H9 (cell line): ENCODE data around the gene MUSTN1. TPM values are rescaled to one million over a fixed set of nuclear protein-coding genes. Genes with fewer than 3 reads are reported as not detected.

Experiments
- DNase-seq: peaks from one replicate; pipeline ENCODE4 v3.0.0-alpha.2; 2017
- H2AFZ ChIP-seq: one replicate; pipeline ENCODE4 v1.6.1; 2013; ENCODE audit warnings: mild to moderate bottlenecking, low read length, control low read depth, moderate library complexity
- H2AK5ac ChIP-seq: 2 replicates; pipeline ENCODE4 v1.6.1; 2013; ENCODE audit warnings: low read length, control low read depth, mixed read lengths; ENCODE audit not compliant: insufficient read length
- H2BK120ac ChIP-seq: one replicate; pipeline ENCODE4 v1.6.1; 2013; ENCODE audit warnings: low read depth, mild to moderate bottlenecking, low read length, control low read depth, inconsistent platforms; ENCODE audit not compliant: poor library complexity, severe bottlenecking
- H2BK12ac ChIP-seq: 2 replicates; pipeline ENCODE4 v1.6.1; 2013; ENCODE audit warnings: low read length, control low read depth, mixed read lengths, low read depth; ENCODE audit not compliant: insufficient read length
- H2BK15ac ChIP-seq: 2 replicates; pipeline ENCODE4 v1.6.1; 2013; ENCODE audit warnings: low read depth, low read length, control low read depth
- H2BK20ac ChIP-seq: one replicate; pipeline ENCODE4 v1.6.1; 2013; ENCODE audit warnings: low read depth, mild to moderate bottlenecking, low read length, control low read depth, inconsistent platforms; ENCODE audit not compliant: poor library complexity, severe bottlenecking
- H2BK5ac ChIP-seq: 2 replicates; pipeline ENCODE4 v1.6.1; 2013; ENCODE audit warnings: low read length, control low read depth, mixed read lengths; ENCODE audit not compliant: insufficient read length
- H3K14ac ChIP-seq: 2 replicates; pipeline ENCODE4 v1.6.1; 2013; ENCODE audit warnings: low read length, control low read depth; ENCODE audit not compliant: insufficient read depth
- H3K18ac ChIP-seq: 2 replicates; pipeline ENCODE4 v1.6.1; 2013; ENCODE audit warnings: low read depth, mild to moderate bottlenecking, mixed read lengths, low read length, control low read depth; ENCODE audit not compliant: insufficient read length
- H3K23ac ChIP-seq: 2 replicates; pipeline ENCODE4 v1.6.1; 2013; ENCODE audit warnings: low read length, control low read depth, mixed read lengths, low read depth; ENCODE audit not compliant: insufficient read length
- H3K23me2 ChIP-seq: 2 replicates; pipeline ENCODE4 v1.6.1; 2013; ENCODE audit warnings: low read depth, mild to moderate bottlenecking, mixed read lengths, low read length, control low read depth; ENCODE audit not compliant: insufficient read length, poor library complexity, severe bottlenecking
- H3K27ac ChIP-seq: 2 replicates; pipeline ENCODE4 v1.5.1; 2013; ENCODE audit warnings: low read length, control low read depth, mixed read lengths, low read depth; ENCODE audit not compliant: insufficient read length
- H3K27me3 ChIP-seq: 2 replicates; pipeline ENCODE4 v1.6.1; 2013; ENCODE audit warnings: low read length, control low read depth, inconsistent platforms; ENCODE audit not compliant: insufficient read depth
- H3K4ac ChIP-seq: 2 replicates; pipeline ENCODE4 v1.6.1; 2013; ENCODE audit warnings: low read depth, mild to moderate bottlenecking, control low read depth, inconsistent platforms, low read length, moderate library complexity
- H3K4me1 ChIP-seq: 2 replicates; pipeline ENCODE4 v1.6.1; 2013; ENCODE audit warnings: low read length, control low read depth, inconsistent platforms; ENCODE audit not compliant: insufficient read depth
- H3K4me2 ChIP-seq: 2 replicates; pipeline ENCODE4 v1.6.1; 2013; ENCODE audit warnings: low read length, control low read depth, mixed read lengths; ENCODE audit not compliant: insufficient read length, insufficient read depth
- H3K56ac ChIP-seq: 2 replicates; pipeline ENCODE4 v1.6.1; 2013; ENCODE audit warnings: low read depth, mild to moderate bottlenecking, mixed read lengths, low read length, control low read depth; ENCODE audit not compliant: insufficient read length
- H3K79me1 ChIP-seq: 2 replicates; pipeline ENCODE4 v1.6.1; 2013; ENCODE audit warnings: low read depth, mild to moderate bottlenecking, moderate library complexity, low read length, control low read depth, inconsistent platforms; ENCODE audit not compliant: insufficient read depth, poor library complexity, severe bottlenecking
- H3K79me2 ChIP-seq: 2 replicates; pipeline ENCODE4 v1.6.1; 2013; ENCODE audit warnings: low read length, control low read depth, inconsistent platforms; ENCODE audit not compliant: insufficient read depth
- H3K9ac ChIP-seq: 2 replicates; pipeline ENCODE4 v1.6.1; 2013; ENCODE audit warnings: low read length, control low read depth, mixed read lengths; ENCODE audit not compliant: insufficient read length; ENCODE audit errors: extremely low read depth
- H3K9me3 ChIP-seq: one replicate; pipeline ENCODE4 v1.6.1; 2013; ENCODE audit warnings: low read depth, low read length, inconsistent platforms; ENCODE audit not compliant: control insufficient read depth
- H3T11ph ChIP-seq: one replicate; pipeline ENCODE4 v1.6.1; 2013; ENCODE audit warnings: mild to moderate bottlenecking, low read length, control low read depth, inconsistent platforms
- H4K20me1 ChIP-seq: one replicate; pipeline ENCODE4 v1.6.1; 2013; ENCODE audit not compliant: control insufficient read depth, insufficient read length, insufficient read depth
- H4K5ac ChIP-seq: 2 replicates; pipeline ENCODE4 v1.6.1; 2013; ENCODE audit warnings: low read depth, mild to moderate bottlenecking, mixed read lengths, low read length, control low read depth; ENCODE audit not compliant: insufficient read length
- H4K8ac ChIP-seq: replicated peaks from 2 replicates; pipeline ENCODE4 v1.6.1; 2013; ENCODE audit warnings: low read length, control low read depth, mixed read lengths, low read depth; ENCODE audit not compliant: insufficient read length
- H4K91ac ChIP-seq: 2 replicates; pipeline ENCODE4 v1.6.1; 2013; ENCODE audit warnings: low read depth, mild to moderate bottlenecking, moderate library complexity, mixed read lengths, low read length, control low read depth; ENCODE audit not compliant: insufficient read length
- H3K27ac Mint-ChIP-seq, 3 experiments: 2 replicates in 2 of 3; 3 replicates in 1 of 3; pipeline ENCODE4 v1.8.0; 2020 to 2021; ENCODE audit warnings: mixed read lengths in 3 of 3, mild to moderate bottlenecking in 1 of 3, moderate library complexity in 1 of 3
- H3K27me3 Mint-ChIP-seq: 2 replicates; pipeline ENCODE4 v1.8.0; 2021; ENCODE audit warnings: low read depth, mild to moderate bottlenecking, moderate library complexity, mixed read lengths
- H3K36me3 Mint-ChIP-seq, 3 experiments: 2 replicates in 2 of 3; 3 replicates in 1 of 3; pipeline ENCODE4 v1.8.0; 2020 to 2021; ENCODE audit warnings: low read depth in 3 of 3, mixed read lengths in 3 of 3; ENCODE audit not compliant: insufficient read depth in 1 of 3
- H3K4me1 Mint-ChIP-seq, 2 experiments: 2 replicates each; pipeline ENCODE4 v1.8.0; 2020; ENCODE audit warnings: mixed read lengths in 2 of 2
- H3K4me3 Mint-ChIP-seq, 2 experiments: 2 replicates in 1 of 2; 3 replicates in 1 of 2; pipeline ENCODE4 v1.8.0; 2020 to 2021; ENCODE audit warnings: mild to moderate bottlenecking in 2 of 2, mixed read lengths in 2 of 2, moderate library complexity in 1 of 2
- H3K9me3 Mint-ChIP-seq, 2 experiments: 2 replicates in 1 of 2; 3 replicates in 1 of 2; pipeline ENCODE4 v1.8.0; 2020; ENCODE audit warnings: mild to moderate bottlenecking in 2 of 2, mixed read lengths in 2 of 2, moderate library complexity in 1 of 2
- WGBS: extraction: QIAGEN DNeasy Blood & Tissue Kit; methylation state at CpG from one replicate; pipeline ENCODE4 v1.1.7; 2013; ENCODE audit warnings: missing lambda C conversion rate, low lambda C conversion rate, mixed read lengths; ENCODE audit not compliant: insufficient read length; ENCODE audit errors: extremely low coverage; 5-methylcytosine and 5-hydroxymethylcytosine counted together
- total RNA-seq: library from RNA; stranded (reverse); gene quantifications from 2 replicates; pipeline ENCODE4 v1.2.1, GENCODE V29; 2021
- TF ChIP-seq, protein P1 (sequence below): fragments of 200-600 bp; sonication (generic); conservative IDR thresholded peaks from 3 replicates; pipeline ENCODE4 v1.8.0; 2021; ENCODE audit warnings: antibody characterized with exemption, mild to moderate bottlenecking

Gene MUSTN1
- total RNA-seq, 1 experiment from 2014 or later = 0.72 TPM

DNA sequence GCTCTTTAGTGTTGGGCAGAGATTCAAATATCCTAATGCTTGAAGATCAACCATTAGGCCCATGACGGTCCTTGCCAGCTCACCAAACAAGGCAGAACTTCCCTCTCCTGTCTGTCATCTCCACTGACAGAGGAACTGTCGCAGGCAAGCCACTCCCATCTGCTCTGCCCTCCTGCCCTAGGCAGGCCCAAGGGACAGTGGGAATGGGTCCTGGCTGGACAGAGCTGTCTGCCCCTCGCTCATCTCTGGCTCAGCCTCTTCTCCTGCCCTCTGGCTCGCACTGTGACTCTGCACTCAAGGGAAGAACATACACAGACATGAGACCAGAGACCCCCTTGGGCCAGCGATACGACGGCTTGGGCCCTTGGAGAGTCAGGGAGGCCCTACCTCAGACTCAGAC, 7.6 kb upstream of the MUSTN1 start:
- no peak overlapping the region for H3K4ac ChIP-seq
- H3K56ac ChIP-seq = no peak overlapping the region
- no peak overlapping the region for H2AK5ac ChIP-seq
- H3K23me2 ChIP-seq = no peaks in the 10 kb centered on the region
- H2AFZ ChIP-seq = no peak overlapping the region
- H3K4me1 Mint-ChIP-seq = peaks cover 5 to 16% of the 10 kb centered on the region in 2 experiments
- H3K9me3 ChIP-seq = no peaks in the 10 kb centered on the region
- no peak overlapping the region for H4K5ac ChIP-seq
- no peaks in the 10 kb centered on the region for H4K20me1 ChIP-seq
- no CpG with 5 or more reads among the region's 7 CpGs for WGBS
- H3K9ac ChIP-seq = no peak overlapping the region
- peak overlapping the region in 1 of 3 experiments; percentile 85; a peak in 1 of 7 replicates for H3K27ac Mint-ChIP-seq
- H3T11ph ChIP-seq = no peak overlapping the region
- H3K4me2 ChIP-seq = no peak overlapping the region
- H3K9me3 Mint-ChIP-seq = no peaks in the 10 kb centered on the region; a peak in 1 of 5 replicates
- no peak overlapping the region for H2BK120ac ChIP-seq
- no peaks in the 10 kb centered on the region for H3K27me3 Mint-ChIP-seq
- no peaks in the 10 kb centered on the region for H3K79me2 ChIP-seq
- peaks cover 3 to 14% (median 4%) of the 10 kb centered on the region in 3 experiments for H3K36me3 Mint-ChIP-seq
- no peak overlapping the region for H2BK5ac ChIP-seq
- no peak overlapping the region for H2BK12ac ChIP-seq
- H3K14ac ChIP-seq = no peak overlapping the region
- H3K27ac ChIP-seq = no peak overlapping the region
- no peak overlapping the region for H3K23ac ChIP-seq
- H3K79me1 ChIP-seq = no peaks in the 10 kb centered on the region
- H3K18ac ChIP-seq = no peak overlapping the region
- no peak overlapping the region for H4K8ac ChIP-seq
- no peak overlapping the region for H3K4me3 Mint-ChIP-seq
- H3K4me1 ChIP-seq = no peaks in the 10 kb centered on the region
- no peaks in the 10 kb centered on the region for H3K27me3 ChIP-seq
- TF ChIP-seq, protein P1, sequence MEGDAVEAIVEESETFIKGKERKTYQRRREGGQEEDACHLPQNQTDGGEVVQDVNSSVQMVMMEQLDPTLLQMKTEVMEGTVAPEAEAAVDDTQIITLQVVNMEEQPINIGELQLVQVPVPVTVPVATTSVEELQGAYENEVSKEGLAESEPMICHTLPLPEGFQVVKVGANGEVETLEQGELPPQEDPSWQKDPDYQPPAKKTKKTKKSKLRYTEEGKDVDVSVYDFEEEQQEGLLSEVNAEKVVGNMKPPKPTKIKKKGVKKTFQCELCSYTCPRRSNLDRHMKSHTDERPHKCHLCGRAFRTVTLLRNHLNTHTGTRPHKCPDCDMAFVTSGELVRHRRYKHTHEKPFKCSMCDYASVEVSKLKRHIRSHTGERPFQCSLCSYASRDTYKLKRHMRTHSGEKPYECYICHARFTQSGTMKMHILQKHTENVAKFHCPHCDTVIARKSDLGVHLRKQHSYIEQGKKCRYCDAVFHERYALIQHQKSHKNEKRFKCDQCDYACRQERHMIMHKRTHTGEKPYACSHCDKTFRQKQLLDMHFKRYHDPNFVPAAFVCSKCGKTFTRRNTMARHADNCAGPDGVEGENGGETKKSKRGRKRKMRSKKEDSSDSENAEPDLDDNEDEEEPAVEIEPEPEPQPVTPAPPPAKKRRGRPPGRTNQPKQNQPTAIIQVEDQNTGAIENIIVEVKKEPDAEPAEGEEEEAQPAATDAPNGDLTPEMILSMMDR = no peak
- no peak overlapping the region for H4K91ac ChIP-seq
- no peak overlapping the region for H2BK15ac ChIP-seq
- no peak overlapping the region for H2BK20ac ChIP-seq
- DNase-seq = no peak
